CD4-positive, alpha-beta memory T cell (primary cell): Measurements from ENCODE around the gene ADRA1B. TPM values are rescaled to one million over a fixed set of nuclear protein-coding genes. Genes with fewer than 3 reads are reported as not detected.

Experiments used
- CTCF ChIA-PET: fragments of 350-600 bp; sonication (Branson Sonifier 250); formaldehyde crosslinking; loops from one replicate; lab custom pipeline; 2021; ENCODE audit warnings: inconsistent platforms; ENCODE audit not compliant: partially characterized antibody; lab: Charles Lee
- POLR2A ChIA-PET: fragments of 350-600 bp; sonication (Branson Sonifier 250); formaldehyde crosslinking; loops from one replicate; lab custom pipeline; 2021; ENCODE audit not compliant: partially characterized antibody; lab: Charles Lee
- DNase-seq, 5 donors: peaks; one replicate each; pipeline versions ENCODE4 v3.0.0 to v3.0.0-alpha.2; 2020 to 2022; ENCODE audit warnings: mixed read lengths in 1 of 5
- H3K27ac ChIP-seq: one replicate; pipeline ENCODE4 v1.7.0; 2013; ENCODE audit warnings: low read depth, low read length
- H3K27me3 ChIP-seq: 2 replicates; pipeline ENCODE4 v1.7.0; 2013; ENCODE audit warnings: mild to moderate bottlenecking, low read length, moderate library complexity; ENCODE audit not compliant: insufficient read depth
- H3K36me3 ChIP-seq: 2 replicates; pipeline ENCODE4 v1.7.0; 2013; ENCODE audit warnings: mild to moderate bottlenecking, low read length, moderate library complexity; ENCODE audit not compliant: insufficient read depth
- H3K4me1 ChIP-seq: 2 replicates; pipeline ENCODE4 v1.7.0; 2013; ENCODE audit warnings: mild to moderate bottlenecking, low read length, moderate library complexity; ENCODE audit not compliant: insufficient read depth
- H3K4me3 ChIP-seq, 2 donors: one replicate each; pipeline ENCODE4 v1.7.0; 2013; ENCODE audit warnings: low read length in 2 of 2, mild to moderate bottlenecking in 1 of 2
- H3K9me3 ChIP-seq, 2 donors: one replicate each; pipeline ENCODE4 v1.7.0; 2013; ENCODE audit warnings: low read length in 2 of 2, control low read depth in 1 of 2; ENCODE audit not compliant: control insufficient read depth in 1 of 2
- H3K27ac Mint-ChIP-seq, 7 donors: one replicate each; pipeline ENCODE4 v1.8.0; 2020 to 2021; ENCODE audit warnings: mixed read lengths in 7 of 7, mild to moderate bottlenecking in 6 of 7, inconsistent platforms in 3 of 7, moderate library complexity in 3 of 7
- H3K27me3 Mint-ChIP-seq, 2 donors: one replicate each; pipeline ENCODE4 v1.8.0; 2020 to 2021; ENCODE audit warnings: mixed read lengths in 2 of 2
- H3K36me3 Mint-ChIP-seq, 2 donors: one replicate each; pipeline ENCODE4 v1.8.0; 2020 to 2021; ENCODE audit warnings: mixed read lengths in 2 of 2, inconsistent platforms in 1 of 2, mild to moderate bottlenecking in 1 of 2
- H3K4me1 Mint-ChIP-seq, 4 donors: one replicate each; pipeline ENCODE4 v1.8.0; 2020 to 2021; ENCODE audit warnings: mixed read lengths in 4 of 4, mild to moderate bottlenecking in 1 of 4
- H3K4me3 Mint-ChIP-seq, 8 donors: one replicate each; pipeline ENCODE4 v1.8.0; 2020 to 2021; ENCODE audit warnings: mixed read lengths in 8 of 8, mild to moderate bottlenecking in 7 of 8, moderate library complexity in 6 of 8, inconsistent platforms in 3 of 8
- H3K9me3 Mint-ChIP-seq, 8 donors: one replicate each; pipeline ENCODE4 v1.8.0; 2020 to 2021; ENCODE audit warnings: mixed read lengths in 8 of 8, mild to moderate bottlenecking in 5 of 8, inconsistent platforms in 3 of 8, moderate library complexity in 1 of 8
- intact Hi-C: fragments of 100-400 bp; cut with micrococcal nuclease; formaldehyde crosslinking; loops from one replicate; pipeline ENCODE4 v1.15.1; 2023
- polyA plus RNA-seq, 2 donors: library from polyadenylated mRNA; unstranded; fragments of 300-500 nt; fragmentation: Illumina TruSeq; gene quantifications; one replicate each; pipeline ENCODE4 v1.2.3, GENCODE V29; 2021
- total RNA-seq, 2 experiments: library from RNA; stranded (reverse); gene quantifications; one replicate each; pipeline ENCODE4 v1.2.3, GENCODE V29; 2021

The ADRA1B gene
- total and polyA plus RNA-seq, 4 experiments from 2014 or later, result not detected

DNA sequence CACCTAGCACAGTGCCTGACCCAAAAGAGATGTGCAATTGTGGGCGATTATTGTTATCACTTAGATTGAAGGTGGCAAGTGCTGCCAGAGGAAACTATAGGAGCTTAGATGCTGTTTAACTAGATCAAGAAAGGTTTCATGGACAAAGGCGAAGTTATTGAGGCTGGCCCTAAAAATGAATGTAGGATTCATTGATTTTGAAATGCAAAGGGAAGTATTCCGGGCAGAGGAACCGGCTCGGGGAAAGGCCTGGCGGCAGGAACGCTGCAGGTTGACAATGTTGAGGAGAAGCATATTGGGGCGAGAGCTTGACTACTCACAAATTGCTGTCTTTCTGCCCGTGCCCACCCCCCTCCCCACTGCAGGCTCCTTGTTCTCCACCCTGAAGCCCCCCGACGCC lies 55.2 kb downstream of the ADRA1B start:
- no peaks in the 10 kb centered on the region for H3K36me3 Mint-ChIP-seq
- H3K4me3 Mint-ChIP-seq, result peak overlapping the region; percentile 9 to 84 (median 60)
- POLR2A ChIA-PET, result no interaction called here
- Histone ChIP-seq H3K4me3 (no peak overlapping the region), H3K27me3 (no peaks in the 10 kb centered on the region), H3K27ac (no peak overlapping the region), H3K4me1 (peaks cover 6% of the 10 kb centered on the region), H3K36me3 (no peaks in the 10 kb centered on the region), H3K9me3 (no peaks in the 10 kb centered on the region)
- H3K27ac Mint-ChIP-seq, result peak overlapping the region in 1 of 7 donors; percentile 4
- CTCF ChIA-PET, result no interaction called here
- no peak for DNase-seq
- peaks cover 0 to 2% (median 0%) of the 10 kb centered on the region in 8 donors for H3K9me3 Mint-ChIP-seq
- peaks cover 38 to 56% of the 10 kb centered on the region in 2 donors for H3K27me3 Mint-ChIP-seq
- peaks cover 8 to 19% (median 12%) of the 10 kb centered on the region in 4 donors for H3K4me1 Mint-ChIP-seq
- intact Hi-C loops, result no loop called here

DNA sequence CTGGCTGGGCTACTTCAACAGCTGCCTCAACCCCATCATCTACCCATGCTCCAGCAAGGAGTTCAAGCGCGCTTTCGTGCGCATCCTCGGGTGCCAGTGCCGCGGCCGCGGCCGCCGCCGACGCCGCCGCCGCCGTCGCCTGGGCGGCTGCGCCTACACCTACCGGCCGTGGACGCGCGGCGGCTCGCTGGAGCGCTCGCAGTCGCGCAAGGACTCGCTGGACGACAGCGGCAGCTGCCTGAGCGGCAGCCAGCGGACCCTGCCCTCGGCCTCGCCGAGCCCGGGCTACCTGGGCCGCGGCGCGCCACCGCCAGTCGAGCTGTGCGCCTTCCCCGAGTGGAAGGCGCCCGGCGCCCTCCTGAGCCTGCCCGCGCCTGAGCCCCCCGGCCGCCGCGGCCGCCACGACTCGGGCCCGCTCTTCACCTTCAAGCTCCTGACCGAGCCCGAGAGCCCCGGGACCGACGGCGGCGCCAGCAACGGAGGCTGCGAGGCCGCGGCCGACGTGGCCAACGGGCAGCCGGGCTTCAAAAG lies 55.7 kb downstream of the ADRA1B start:
- POLR2A ChIA-PET, result no interaction called here
- CTCF ChIA-PET, result no interaction called here
- H3K36me3 Mint-ChIP-seq, result no peaks in the 10 kb centered on the region
- no peaks in the 10 kb centered on the region for H3K36me3 ChIP-seq
- H3K4me3 ChIP-seq, result no peak overlapping the region
- no peak for DNase-seq
- no peaks in the 10 kb centered on the region for H3K27me3 ChIP-seq
- H3K9me3 ChIP-seq, result no peaks in the 10 kb centered on the region
- H3K4me1 ChIP-seq, result peaks cover 6% of the 10 kb centered on the region
- peaks cover 0 to 2% (median 0%) of the 10 kb centered on the region in 8 donors for H3K9me3 Mint-ChIP-seq
- no peak overlapping the region for H3K27ac Mint-ChIP-seq
- H3K27me3 Mint-ChIP-seq, result peaks cover 35 to 53% of the 10 kb centered on the region in 2 donors
- H3K4me1 Mint-ChIP-seq, result peaks cover 8 to 19% (median 12%) of the 10 kb centered on the region in 4 donors
- H3K27ac ChIP-seq, result no peak overlapping the region
- H3K4me3 Mint-ChIP-seq, result peak overlapping the region in 4 of 8 donors; percentile 27 to 84 (median 80)
- intact Hi-C loops, result no loop called here

DNA sequence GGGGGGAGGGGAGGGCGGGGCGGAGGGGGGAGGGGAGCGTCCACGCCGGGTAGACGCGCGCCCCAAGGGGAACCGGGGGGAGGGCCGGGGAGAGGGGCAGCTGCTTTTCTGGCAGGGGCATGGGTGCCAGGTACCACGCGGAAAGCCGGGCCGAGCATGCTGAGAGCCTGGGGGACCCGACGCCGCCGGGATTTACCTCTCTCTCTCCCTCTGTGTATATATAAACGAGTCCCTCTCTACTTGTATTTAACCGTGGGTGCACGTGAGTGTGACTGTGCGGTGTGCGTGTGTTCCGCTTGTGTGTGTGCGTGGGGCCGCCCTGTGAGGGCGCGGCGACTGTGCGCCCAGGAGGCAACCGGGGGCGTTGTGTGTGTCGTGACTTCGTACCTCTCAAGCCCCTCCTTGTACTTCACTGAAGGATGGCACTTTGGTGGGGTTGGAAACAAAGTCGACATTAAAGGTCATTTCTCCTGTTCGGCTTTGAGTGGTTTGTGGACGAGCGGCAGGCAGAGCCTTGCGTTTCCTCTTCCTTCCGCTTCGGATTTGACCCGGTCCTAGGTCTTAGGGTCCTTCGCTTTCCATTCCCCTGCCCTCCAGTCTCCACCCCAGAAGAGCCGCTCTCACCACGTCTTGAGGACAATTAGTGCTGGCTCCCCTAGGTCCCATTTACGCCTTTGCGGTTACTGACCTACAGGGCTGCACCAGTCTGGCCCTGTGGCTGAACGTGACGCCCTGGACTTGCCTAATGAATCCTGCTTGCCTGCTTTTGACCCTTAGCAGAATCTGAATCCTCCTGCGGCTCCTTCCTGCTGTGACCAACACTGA lies 56.5 kb downstream of the ADRA1B start:
- peak overlapping the region; percentile 54 to 83 (median 70) for H3K4me3 Mint-ChIP-seq
- ChIA-PET POLR2A (no interaction called here), CTCF (no interaction called here)
- H3K27me3 ChIP-seq, result peaks cover 4% of the 10 kb centered on the region
- intact Hi-C loops, result no loop called here
- H3K9me3 Mint-ChIP-seq, result peaks cover 0 to 2% (median 0%) of the 10 kb centered on the region in 8 donors
- no peaks in the 10 kb centered on the region for H3K9me3 ChIP-seq
- no peaks in the 10 kb centered on the region for H3K36me3 ChIP-seq
- H3K4me3 ChIP-seq, result no peak overlapping the region
- H3K27ac Mint-ChIP-seq, result no peak overlapping the region
- peaks cover 8 to 19% (median 12%) of the 10 kb centered on the region in 4 donors for H3K4me1 Mint-ChIP-seq
- peaks cover 6% of the 10 kb centered on the region for H3K4me1 ChIP-seq
- DNase-seq, result no peak
- no peaks in the 10 kb centered on the region for H3K36me3 Mint-ChIP-seq
- no peak overlapping the region for H3K27ac ChIP-seq
- H3K27me3 Mint-ChIP-seq, result peaks cover 37 to 56% of the 10 kb centered on the region in 2 donors

DNA sequence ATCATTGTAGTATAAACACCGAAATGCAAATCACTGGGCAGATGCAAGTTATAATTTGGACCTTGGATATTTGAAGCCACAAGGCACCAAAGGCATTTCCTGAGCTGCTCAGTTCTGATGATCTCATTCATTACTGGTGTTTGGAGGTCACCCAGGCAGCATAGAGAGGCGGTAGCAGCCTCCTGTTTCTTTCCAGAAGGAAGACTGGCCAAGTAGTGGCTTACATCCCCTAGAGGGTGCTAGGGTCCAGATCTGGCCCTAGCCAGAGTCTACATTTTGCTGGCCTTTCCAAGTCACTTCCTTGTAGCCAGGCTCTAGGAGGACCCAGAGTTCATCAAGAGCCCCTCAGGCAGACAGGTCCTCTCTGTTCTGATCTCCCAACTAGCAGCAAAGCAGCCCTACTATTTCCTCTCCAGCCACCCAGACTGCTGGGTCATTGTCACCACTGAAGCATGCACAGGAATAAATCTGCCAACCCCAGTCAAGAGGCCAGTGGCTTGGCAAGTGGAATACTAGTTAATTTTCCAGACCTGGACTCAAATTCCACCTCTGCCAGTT lies 59.3 kb downstream of the ADRA1B start:
- H3K4me1 ChIP-seq, result peaks cover 6% of the 10 kb centered on the region
- peaks cover 8 to 19% (median 12%) of the 10 kb centered on the region in 4 donors for H3K4me1 Mint-ChIP-seq
- peaks cover 4% of the 10 kb centered on the region for H3K27me3 ChIP-seq
- H3K36me3 Mint-ChIP-seq, result no peaks in the 10 kb centered on the region
- intact Hi-C loops, result no loop called here
- no peaks in the 10 kb centered on the region for H3K36me3 ChIP-seq
- no peak overlapping the region for H3K27ac ChIP-seq
- H3K9me3 Mint-ChIP-seq, result peaks cover 0 to 2% (median 0%) of the 10 kb centered on the region in 8 donors
- no peak for DNase-seq
- H3K27ac Mint-ChIP-seq, result no peak overlapping the region
- ChIA-PET POLR2A (no interaction called here), CTCF (no interaction called here)
- no peak overlapping the region for H3K4me3 Mint-ChIP-seq
- H3K27me3 Mint-ChIP-seq, result peaks cover 31 to 50% of the 10 kb centered on the region in 2 donors
- no peak overlapping the region for H3K4me3 ChIP-seq
- no peaks in the 10 kb centered on the region for H3K9me3 ChIP-seq

DNA sequence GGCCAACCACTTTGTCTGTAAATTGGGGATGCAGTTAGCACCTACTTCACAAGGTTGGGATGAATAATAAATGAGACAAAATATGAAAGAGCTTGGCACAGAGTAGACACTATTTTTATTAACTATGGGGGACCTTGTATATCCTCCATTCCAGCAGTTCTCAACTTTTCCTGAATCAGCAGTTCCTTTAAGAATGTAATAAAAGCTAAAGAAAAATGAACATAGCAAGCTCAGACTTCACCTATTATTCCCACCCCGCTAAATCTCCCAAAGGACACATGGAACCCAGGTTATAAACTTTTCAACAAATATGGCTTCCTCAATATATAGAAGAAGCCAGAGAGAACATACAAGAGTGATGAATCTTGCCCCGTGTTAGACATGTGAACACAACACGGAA lies 60.6 kb downstream of the ADRA1B start:
- Histone ChIP-seq H3K4me1 (peaks cover 6% of the 10 kb centered on the region), H3K36me3 (no peaks in the 10 kb centered on the region), H3K9me3 (no peaks in the 10 kb centered on the region), H3K27ac (no peak overlapping the region), H3K4me3 (no peak overlapping the region), H3K27me3 (peaks cover 4% of the 10 kb centered on the region)
- Mint-ChIP-seq H3K36me3 (no peaks in the 10 kb centered on the region), H3K27me3 (peaks cover 20 to 43% of the 10 kb centered on the region in 2 donors), H3K9me3 (peaks cover 0 to 2% (median 0%) of the 10 kb centered on the region in 8 donors), H3K4me1 (peaks cover 5 to 13% (median 7%) of the 10 kb centered on the region in 4 donors), H3K27ac (no peak overlapping the region), H3K4me3 (no peak overlapping the region)
- ChIA-PET POLR2A (no interaction called here), CTCF (interaction anchor here (2.9 kb wide), 1 partner anchor 10 kb away, joined by 21 read pairs; no protein-coding TSS in a partner anchor)
- intact Hi-C loops, result no loop called here
- no peak for DNase-seq

DNA sequence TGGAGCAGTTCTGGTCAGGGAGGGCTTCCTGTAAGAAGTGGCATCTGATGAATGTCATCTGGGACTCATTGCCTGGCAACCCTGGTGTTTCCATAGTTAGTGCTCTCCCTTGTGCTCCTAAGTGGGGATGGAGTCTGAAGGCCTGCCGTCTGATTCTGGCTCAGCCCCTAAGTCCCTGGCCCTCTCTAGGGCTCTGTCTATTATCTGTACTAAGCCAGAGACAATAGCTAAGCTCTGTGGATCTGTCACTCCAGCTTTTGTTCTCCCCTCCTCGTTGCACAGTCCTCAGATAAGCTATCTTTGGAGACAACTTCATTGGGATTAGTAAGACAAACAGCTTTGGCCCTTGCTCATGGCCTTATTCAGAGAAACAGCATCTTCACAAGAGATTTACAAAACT lies 62.1 kb downstream of the ADRA1B start:
- Mint-ChIP-seq H3K9me3 (peaks cover 0 to 1% (median 0%) of the 10 kb centered on the region in 8 donors), H3K36me3 (no peaks in the 10 kb centered on the region), H3K27ac (no peak overlapping the region), H3K4me1 (peaks cover 0 to 4% (median 0%) of the 10 kb centered on the region in 4 donors), H3K27me3 (peaks cover 12 to 35% of the 10 kb centered on the region in 2 donors), H3K4me3 (no peak overlapping the region)
- ChIA-PET CTCF (interaction anchor here (2.9 kb wide), 1 partner anchor 9 kb away, joined by 21 read pairs; no protein-coding TSS in a partner anchor), POLR2A (no interaction called here)
- Histone ChIP-seq H3K9me3 (no peaks in the 10 kb centered on the region), H3K4me3 (no peak overlapping the region), H3K27ac (no peak overlapping the region), H3K27me3 (peaks cover 4% of the 10 kb centered on the region), H3K4me1 (no peaks in the 10 kb centered on the region), H3K36me3 (no peaks in the 10 kb centered on the region)
- intact Hi-C loops, result no loop called here
- no peak for DNase-seq
